ENCODE measurements around the gene STK4.
A peak's percentile ranks its signal among the peaks of the same experiment; 100 is the strongest.

STK4 gene

DNA sequence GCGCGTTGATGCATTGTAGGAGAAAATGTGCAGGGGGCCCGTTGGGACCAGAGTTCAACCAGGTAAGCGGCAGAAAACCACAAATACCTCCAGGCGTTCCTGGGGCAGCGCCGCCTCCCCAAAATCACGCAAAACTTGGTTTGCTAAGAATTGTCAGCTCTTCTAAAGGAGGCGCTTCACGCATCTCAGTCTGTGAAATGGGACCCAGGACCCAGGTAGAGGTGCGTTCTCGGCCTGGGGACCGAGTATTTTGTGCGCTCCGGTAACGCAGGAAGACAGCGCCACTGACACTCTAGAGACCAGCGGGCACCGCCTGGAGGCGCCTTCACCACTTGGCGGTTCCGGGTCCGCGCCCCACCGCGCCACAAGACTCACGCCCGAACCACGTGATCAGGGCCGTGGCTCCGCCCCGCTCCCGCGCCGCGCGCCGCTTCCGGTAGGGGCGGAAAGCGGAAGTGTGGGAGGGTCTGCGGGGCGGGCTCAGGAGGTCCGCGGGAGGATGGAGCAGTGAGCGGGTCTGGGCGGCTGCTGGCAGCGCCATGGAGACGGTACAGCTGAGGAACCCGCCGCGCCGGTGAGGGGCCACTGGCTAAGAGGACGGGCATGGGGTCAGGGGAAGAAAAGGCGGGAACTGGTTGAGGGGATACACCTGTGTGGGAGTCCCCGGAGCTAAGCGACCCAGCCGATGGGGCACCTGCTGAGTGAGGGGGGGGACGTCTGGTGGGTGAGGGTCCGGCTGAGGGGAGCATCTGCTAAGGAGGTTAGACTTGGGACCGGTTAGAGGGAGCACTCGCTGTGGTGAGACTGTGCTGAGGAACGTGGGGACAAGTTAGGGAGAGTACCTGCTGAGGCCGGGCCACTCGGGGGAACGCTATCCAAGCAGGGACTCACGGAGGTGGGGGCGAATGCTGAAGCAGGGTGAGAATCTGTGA, at the start of gene STK4:
STK4 (plus strand) TSS at position 483 of the 932 bp plus-strand sequence; CDS start at position 540, 57 bp downstream.
- peak; percentile 96 for DNase-seq

DNA sequence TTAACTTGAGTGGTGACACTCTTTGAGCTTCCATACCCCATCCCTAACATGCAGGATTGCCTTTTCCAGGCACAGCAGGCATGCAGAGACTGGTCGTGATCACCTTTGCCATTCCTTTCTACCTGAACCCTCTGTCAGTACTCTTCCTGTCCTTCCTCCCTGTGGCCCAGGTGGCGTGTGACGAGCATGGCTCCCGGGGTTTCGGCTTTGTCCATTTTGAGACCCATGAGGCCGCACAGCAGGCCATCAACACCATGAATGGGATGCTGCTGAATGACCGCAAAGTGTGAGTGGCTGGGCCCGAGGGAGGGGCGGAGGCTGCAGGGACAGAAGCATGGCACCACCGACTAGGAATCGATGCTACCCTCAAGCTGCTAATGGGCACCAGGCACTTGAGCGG, 49.7 kb upstream of the STK4 start:
- no peak for DNase-seq

DNA sequence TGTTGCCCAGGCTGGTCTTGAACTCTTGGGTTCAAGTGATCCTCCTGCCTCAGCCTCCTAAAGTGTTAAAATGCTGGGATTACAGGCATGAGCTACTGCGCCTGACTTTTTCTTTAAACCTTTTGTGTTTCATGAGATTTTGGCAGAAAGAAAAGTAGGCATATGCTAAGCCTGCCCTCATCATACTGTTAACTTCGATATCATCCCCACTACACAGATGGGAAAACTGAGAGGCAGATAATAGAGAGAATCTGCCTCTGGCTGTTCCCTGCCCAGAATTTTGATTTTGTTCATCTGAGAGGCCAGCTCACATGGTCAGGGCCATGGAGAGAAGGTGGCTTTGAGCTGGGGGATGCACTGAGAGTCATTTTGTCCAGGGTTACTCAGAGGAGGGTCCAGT, 48.9 kb upstream of the STK4 start:
- DNase-seq, result no peak

DNA sequence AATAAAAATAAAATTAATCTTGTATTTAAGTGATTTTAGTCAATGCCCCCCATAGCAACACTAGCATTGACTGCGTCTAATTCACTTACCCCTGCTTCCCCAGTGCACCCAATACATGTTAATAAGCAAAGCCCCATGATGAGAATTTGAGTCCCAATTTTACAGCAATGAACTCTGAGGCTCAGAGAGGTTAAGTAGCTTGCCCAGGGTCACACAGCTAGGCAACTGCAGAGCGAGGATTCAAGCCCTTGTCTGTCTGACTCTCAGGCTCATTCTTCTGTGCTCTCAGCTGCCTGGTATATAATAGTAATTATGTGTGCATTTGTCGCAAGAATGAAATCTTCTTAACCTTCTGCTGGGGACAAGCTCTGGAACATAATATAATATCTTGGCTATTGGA, 48.0 kb upstream of the STK4 start:
- DNase-seq, result no peak

DNA sequence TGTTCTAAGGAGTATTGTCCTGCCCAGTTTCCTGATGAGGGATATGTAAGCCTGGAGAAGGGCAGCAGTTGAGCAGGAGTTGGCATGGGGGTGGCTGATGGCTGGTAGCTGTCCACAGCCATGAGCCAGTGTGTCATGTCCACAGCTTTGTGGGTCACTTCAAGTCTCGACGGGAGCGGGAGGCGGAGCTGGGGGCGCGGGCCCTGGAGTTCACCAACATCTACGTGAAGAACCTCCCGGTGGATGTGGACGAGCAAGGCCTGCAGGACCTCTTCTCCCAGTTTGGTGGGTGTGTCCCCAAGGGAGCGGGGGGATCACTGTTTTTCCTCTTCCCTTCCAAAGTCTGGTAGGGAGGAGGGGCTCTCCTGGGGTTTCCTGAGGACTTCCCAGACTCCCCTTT, 47.6 kb upstream of the STK4 start:
- DNase-seq, result no peak

DNA sequence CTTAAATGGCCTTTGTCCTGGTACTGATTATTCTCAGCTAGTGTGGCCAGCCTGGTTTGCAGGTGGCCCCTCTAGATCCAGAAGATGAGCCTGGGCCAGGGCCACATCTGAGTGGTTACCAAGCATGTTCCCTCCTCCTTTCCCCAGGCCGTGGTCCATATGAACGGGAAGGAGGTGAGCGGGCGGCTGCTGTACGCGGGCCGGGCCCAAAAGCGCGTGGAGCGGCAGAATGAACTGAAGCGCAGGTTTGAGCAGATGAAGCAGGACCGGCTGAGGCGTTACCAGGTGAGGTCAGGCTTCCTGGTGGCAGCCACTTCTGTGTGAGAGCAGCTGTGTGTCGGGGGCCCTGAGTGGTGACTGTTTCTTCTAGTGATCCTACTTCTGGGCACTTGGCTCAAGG, 44.9 kb upstream of the STK4 start:
- no peak for DNase-seq

DNA sequence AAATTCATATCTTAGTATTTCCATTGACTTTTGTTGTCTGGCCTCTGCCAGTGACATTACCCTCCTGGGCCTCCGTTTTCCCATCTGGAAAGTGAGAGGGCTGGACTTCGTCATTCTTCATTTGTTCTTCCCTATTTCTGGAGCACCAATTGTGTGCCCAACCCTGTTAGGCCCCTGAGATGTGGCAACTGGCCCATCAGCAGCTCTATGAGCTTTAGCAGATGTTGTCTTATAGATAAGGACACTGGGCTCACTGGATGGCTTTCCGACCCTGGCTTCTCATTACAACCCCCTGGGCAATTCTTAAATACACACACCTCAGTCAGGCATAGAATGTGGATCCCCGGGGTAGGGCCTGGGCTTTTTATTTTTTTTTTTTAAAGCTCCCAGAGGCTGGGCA, 41.8 kb upstream of the STK4 start:
- no peak for DNase-seq

DNA sequence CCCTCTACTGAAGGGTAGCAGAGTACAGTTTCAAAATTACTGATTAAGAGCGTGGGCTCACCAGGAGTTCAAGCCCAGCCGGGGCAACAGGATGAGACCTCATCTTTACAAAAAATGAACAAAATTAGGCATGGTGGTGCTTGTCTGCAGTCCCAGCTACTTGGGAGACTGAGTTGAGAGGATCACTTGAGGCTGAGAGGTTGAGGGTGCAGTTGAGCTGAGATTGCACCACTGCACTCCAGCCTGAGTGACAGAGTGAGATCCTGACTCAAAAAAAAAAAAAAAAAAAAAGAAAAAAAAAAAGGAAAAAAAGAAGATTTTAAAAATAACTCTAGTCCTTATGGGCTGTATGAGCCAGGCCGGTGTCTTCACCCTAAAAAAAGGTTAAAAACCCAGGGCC, 37.7 kb upstream of the STK4 start:
- no peak for DNase-seq

DNA sequence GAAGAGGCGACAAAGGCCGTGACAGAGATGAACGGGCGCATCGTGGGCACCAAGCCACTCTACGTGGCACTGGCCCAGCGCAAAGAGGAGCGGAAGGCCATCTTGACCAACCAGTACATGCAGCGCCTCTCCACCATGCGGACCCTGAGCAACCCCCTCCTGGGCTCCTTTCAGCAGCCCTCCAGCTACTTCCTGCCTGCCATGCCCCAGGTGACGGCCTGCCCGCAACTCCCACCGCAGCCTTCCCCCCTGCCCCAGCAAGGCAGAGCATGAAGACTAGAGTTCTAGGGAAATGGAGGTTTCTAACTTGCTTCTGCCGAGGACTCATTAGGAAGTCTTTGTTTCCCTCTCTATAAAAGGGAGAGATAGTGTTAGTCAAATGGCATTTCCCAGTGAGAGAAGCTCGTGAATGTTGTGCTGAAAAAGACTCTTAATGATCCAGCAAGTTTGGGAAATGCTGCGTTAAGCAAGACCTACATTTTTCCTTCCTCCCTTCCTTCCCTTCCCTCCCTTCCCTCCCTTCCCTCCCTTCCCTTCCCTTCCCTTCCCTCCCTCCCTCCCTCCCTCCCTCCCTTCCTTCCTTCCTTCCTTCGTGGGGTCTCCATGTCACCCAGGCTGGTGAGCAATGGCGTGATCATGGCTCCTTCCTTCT, 35.7 kb upstream of the STK4 start:
- DNase-seq, result no peak

DNA sequence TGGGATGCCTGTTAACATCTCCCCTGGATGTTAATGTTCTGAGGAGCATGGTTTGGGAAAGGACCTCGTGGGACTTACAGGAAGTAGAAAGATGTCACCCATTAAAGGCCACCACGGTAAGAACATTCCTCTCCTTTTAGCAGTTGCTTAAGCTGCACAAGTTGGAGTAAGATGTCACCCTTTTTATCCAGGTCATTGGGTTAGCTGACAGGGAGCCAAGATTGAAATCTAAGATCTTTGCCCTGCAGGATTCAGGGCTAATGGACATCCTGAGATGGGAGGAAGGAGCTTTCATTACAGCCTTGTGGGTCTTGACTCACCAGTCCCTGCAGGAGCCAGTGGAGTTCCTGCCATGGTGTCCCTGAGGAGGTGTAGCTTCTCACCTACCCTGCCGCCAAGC, 34.4 kb upstream of the STK4 start:
- DNase-seq, result no peak

DNA sequence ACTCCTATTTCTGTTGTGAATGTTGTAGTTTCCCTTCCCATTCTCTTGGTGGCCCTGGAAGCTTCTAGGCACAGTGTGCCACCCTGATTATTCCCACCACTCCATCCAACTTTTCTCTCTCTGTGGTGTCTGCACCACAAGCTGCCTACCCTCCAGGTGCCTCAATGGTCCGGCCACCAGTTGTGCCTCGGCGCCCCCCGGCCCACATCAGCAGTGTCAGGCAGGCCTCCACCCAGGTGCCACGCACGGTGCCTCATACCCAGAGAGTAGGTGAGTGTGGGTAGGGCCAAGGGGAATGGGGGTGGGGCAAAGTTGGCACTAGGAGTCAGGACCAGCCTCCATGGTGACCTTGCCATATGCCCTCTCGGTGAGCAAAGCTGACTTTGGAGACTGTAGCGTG, 33.4 kb upstream of the STK4 start:
- no peak for DNase-seq

DNA sequence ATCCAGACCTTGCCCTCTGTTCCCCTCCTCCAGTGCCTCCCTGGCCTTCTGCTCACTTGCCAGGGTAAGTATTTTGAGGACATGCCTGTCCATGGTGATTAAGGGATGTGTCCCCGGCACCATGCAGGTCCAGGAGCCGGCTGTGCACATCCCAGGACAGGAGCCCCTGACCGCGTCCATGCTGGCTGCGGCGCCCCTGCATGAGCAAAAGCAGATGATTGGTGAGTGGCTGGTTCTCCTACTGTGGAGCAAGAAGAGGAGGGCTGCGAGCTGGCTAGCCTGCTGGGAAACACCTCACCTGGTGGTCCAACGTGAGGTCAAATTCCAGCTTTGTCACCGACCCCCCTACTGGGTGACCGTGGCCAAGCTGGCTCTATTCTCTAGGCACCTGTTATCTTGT, 29.8 kb upstream of the STK4 start:
- DNase-seq, result no peak

DNA sequence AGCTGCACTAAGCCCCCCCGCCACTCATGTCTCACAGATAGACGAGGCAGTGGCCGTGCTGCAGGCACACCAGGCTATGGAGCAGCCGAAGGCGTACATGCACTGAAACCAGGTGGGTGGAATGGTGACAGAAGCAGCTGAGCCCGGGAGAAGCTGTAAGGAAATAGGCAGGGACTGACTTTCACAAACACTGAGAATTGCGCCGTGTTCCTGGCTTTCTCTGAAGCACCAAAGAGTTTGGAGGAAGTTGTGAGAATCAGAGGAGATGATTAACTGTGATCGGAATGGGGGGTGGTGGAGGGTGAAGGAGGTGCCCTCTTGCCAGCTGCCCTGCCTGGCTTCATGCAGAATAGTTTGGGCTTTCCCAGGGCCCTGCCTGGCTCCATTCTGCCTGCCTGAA, 27.7 kb upstream of the STK4 start:
- no peak for DNase-seq

DNA sequence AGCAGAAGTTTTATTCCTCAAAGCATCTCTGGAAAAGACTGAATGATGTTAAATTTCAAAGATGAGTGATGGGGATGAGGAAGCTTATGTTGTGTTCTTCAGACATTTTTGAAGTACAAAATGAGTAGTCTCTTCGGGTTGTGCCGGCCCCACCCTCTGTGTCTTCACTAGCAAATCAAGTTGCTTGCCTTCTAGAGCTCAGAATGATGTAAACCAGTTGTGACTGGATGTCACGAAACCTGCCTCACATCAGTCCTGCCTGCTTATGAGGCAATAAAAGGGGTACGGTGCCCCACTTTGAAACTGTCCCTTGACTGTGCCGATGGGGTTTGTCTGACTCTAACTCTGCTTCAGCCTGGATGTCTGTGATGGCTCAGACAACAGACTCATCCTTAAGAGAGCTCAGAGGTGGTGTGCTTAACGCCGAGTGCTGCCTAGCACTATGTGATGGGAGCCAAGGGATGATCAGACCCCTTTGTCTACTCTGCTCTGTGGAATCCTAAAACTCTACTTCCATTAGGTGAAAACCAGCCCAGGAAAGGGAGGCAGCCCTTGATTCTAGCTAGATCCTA, 25.1 kb upstream of the STK4 start:
- no peak for DNase-seq

DNA sequence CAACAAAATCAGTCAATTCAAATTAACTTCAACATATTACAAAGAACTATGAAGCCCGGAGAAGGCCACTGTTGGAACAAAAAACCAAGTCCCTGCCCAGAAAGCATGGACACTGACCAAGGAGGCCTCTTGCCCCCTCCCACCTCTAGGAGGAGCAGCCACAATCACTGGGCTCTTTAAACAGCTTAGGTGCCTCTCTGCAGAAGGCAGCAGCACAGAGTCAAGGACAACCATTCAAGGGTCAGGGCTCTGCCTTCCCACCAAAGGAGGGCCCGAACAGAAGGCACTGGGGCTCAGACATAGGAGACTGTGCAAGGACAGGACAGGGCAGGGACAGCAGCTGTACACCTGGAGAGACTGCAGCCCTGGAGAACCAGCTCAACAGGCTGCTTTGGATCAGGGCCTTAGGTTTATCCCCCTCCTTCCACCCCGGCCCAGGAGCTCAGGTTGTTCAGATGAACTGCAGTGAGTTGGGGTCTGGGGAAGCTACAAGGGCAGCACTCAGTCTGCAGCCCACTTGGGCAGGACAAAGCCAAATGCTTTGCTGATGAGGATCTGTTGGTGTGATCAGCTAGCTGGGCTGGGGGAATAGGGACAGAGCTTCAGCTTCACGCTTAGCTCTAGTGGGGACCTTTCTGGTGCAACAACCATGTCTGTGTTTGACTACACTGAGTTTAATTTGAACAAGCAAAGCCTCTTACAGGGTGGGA, 23.9 kb upstream of the STK4 start:
- no peak for DNase-seq

DNA sequence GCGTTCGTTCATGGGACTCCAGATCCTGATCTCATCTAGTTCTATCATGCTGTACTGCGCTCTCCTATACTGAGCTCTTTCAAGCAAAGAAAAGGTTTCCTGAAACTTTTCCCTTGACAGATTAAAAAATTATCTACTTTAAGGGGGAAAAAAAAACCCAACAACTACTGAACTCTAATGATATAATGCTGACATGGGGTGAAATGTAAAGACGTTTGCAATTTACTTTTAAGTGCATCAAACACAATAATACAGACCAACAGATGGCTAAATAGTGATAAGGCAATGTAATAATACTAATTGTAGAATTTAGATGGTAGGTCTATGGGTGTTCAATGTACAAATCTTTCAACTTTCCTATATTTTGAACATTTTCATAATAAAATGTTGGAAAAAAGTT, 22.5 kb upstream of the STK4 start:
- DNase-seq, result no peak

DNA sequence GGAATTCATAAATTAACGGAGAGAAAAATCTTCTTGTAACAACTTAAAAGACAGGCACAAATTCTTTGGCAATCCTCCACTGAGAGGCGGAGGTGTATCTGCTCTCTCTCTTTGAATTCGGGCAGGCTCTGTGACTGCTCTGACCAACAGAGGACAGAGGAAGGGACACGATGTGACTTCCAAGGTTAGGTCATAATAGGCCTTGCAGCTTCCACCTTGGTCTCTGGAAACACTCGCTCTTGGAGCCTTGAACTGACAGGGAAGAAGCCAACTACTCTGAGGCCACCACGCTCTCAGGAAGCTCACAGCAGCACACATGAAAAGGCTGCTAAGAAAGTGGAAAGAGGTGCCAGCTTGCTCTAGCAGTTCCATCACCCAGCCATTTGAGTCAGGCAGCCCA, 21.1 kb upstream of the STK4 start:
- no peak for DNase-seq

DNA sequence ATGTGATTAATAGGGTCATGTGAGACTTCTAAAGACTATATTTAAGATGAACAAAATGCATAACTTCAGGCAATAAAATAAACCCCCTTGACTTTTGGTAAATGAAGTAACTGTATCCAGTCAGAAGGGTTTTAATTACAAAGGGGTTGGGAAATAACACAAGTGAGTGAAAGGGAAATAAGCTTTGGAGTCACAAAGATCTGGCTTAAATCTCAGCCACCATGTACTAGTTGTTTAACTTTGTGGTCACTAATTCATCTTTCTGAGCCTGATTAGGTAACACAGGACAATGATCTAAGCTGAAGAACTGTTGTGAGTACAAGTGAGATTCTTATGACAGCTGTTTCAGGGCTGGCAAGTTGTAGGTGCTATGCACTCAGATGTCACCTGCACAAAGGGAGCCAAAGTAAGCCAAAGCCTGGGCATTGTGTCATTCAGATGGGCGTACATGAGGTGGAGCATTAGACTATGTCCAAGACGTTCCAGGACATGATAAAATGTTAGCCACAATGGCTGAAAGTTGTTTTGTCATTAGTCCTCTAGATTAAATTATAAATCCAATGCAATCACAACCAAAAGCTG, 19.9 kb upstream of the STK4 start:
- no peak for DNase-seq

DNA sequence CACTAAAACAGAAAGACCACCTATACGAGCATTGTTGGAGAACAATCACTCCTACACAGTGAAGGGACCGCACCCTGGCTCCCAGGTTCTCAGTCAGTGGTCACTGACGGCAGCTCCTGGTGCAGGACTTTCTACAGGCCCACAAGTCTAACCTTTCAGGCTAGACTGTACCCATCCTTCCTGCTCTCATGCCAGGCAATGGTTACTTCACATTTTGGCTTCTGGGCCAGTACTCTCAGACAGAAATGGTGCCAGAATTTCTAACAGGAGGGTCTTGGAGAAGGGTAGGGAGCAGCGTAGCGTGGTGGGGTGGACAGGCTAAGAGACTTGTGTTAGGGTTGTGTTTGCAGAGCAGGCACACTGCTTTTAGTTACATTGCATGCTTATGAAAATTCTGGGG, 18.2 kb upstream of the STK4 start:
- DNase-seq, result no peak

DNA sequence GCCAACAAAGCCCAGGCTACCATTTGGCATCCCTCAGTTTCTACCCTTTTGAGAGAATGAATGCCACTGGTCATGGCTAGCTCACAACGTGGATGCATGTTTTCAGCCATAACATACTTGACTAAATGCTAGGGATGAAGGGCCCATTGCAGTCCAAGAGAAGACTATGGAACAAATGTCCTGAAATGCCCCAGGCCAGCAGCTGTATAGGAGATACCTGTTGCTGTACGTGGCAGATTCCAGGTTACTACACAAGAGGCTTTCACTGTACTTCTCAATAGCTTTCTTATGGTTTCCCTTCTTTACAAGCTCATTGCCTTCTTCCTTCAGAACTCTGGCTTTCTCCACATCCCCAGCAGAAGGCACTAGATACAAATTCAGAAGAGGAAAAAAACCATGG, 17.8 kb upstream of the STK4 start:
- no peak for DNase-seq

DNA sequence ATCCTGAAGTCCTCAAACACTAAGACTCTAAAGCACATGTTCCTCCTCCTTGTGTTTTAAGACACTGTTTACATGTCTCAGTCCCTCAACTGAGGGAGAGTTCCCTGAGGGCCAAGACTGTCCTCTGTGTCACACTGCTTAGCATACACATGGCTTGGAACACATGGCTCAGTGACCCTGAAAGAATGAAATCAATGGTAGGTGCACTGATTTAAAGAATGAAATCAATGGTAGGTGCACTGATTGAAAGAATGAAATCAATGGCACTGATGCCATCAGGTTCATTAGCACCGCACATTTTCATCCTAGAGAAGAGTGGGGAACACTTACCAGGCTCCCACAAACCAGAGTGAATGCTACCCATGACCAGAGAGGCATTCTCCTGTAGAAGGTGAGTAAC, 15.9 kb upstream of the STK4 start:
- no peak for DNase-seq

DNA sequence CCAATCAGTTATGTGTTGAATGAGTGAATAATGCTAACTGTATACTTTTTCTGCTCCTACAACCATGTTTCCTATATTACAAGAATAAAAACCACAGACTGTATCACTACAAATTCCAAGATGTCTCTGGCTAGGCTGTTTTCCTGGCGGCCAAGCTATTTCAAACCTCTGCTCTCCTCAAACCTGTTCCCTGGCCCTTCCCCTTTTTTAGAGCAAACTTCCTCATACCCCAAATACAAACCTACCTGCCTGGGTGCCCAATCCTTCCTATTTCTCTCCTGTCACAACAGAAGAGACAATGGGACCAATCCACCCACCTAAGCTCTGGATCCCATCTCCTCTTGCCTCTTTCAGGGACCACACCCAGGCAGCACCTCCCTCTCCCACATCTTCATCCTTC, 13.6 kb upstream of the STK4 start:
- no peak for DNase-seq

DNA sequence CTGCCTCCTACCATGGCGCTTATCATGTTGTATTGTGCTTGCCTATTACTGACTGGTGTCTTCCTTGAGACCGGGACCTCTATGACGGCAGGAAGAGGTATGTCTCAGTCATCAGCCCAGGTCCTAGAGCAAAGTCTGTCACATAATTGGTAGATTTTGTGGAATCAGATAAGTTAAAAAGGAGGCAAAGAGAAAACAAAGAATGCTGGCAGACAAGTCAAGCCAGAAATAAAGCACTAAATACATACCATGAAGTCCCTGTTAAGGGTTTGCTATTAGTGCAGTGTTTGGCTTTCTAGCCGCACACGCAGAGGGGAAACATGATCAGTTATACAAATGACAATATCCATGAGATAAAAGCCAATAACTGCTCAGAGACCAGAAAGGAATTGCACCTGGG, 12.1 kb upstream of the STK4 start:
- DNase-seq, result no peak

Data from CD4-positive, alpha-beta T cell treated with Interleukin-17A for 1 hour (primary cell).